HEK293 (cell line): ENCODE results near the gene IL17REL.

Experiments
- CTCF ChIA-PET: fragments of 350-600 bp; formaldehyde crosslinking; extraction: SDS; loops from one replicate; lab custom pipeline; 2021; ENCODE audit warnings: antibody characterized with exemption; lab: Yijun Ruan, JAX
- POLR2A ChIA-PET: fragments of 300-600 bp; formaldehyde crosslinking; extraction: SDS; loops from one replicate; lab custom pipeline; 2020; ENCODE audit warnings: antibody characterized with exemption, inconsistent platforms; lab: Yijun Ruan, JAX
- H3K27ac ChIP-seq: fragments of 200-500 bp; sonication (Bioruptor generic); 2 replicates; pipeline ENCODE4 v1.5.1; 2014; ENCODE audit warnings: low read depth, low read length, control low read depth, inconsistent platforms; ENCODE audit errors: extremely low read depth
- H3K36me3 ChIP-seq, 2 experiments: fragments of 200-500 bp in 1 of 2; sonication (Bioruptor generic) in 1 of 2; 1 replicate in 1 of 2; 2 replicates in 1 of 2; pipeline ENCODE4 v1.5.1; 2014 to 2017; ENCODE audit warnings: inconsistent platforms in 2 of 2, low read length in 2 of 2; ENCODE audit not compliant: control insufficient read depth in 2 of 2, insufficient read depth in 1 of 2
- H3K4me1 ChIP-seq: fragments of 200-500 bp; sonication (Bioruptor generic); 2 replicates; pipeline ENCODE4 v1.5.1; 2014; ENCODE audit warnings: mild to moderate bottlenecking, low read length, inconsistent platforms; ENCODE audit not compliant: control insufficient read depth, insufficient read depth
- H3K4me3 ChIP-seq: 2 replicates; pipeline ENCODE4 v1.5.1; 2011; ENCODE audit warnings: low read depth, mild to moderate bottlenecking, control low read depth, low read length, moderate library complexity
- H3K9me3 ChIP-seq: fragments of 200-500 bp; sonication (Bioruptor generic); 2 replicates; pipeline ENCODE4 v1.5.1; 2014; ENCODE audit warnings: low read depth, low read length, inconsistent platforms; ENCODE audit not compliant: control insufficient read depth, insufficient read depth
- KLF1 ChIP-seq: fragments of 450-650 bp; formaldehyde crosslinking; IDR thresholded peaks from 2 replicates; pipeline ENCODE4 v1.5.1; 2016; ENCODE audit warnings: missing biosample characterization, missing genetic modification characterization
- KLF8 ChIP-seq: fragments of 450-650 bp; formaldehyde crosslinking; IDR thresholded peaks from 2 replicates; pipeline ENCODE4 v1.5.1; 2016; ENCODE audit warnings: missing biosample characterization, missing genetic modification characterization
- OVOL3 ChIP-seq: fragments of 450-650 bp; formaldehyde crosslinking; IDR thresholded peaks from 2 replicates; pipeline ENCODE4 v1.5.1; 2016; ENCODE audit warnings: missing biosample characterization, missing genetic modification characterization
- ZFHX2 ChIP-seq: fragments of 450-650 bp; formaldehyde crosslinking; conservative IDR thresholded peaks from 2 replicates; pipeline ENCODE4 v1.5.1; 2016; ENCODE audit warnings: missing biosample characterization, missing genetic modification characterization
- ZIC2 ChIP-seq: fragments of 450-650 bp; formaldehyde crosslinking; IDR thresholded peaks from 2 replicates; pipeline ENCODE4 v1.5.1; 2016; ENCODE audit warnings: missing biosample characterization, missing genetic modification characterization
- ZNF132 ChIP-seq: fragments of 450-650 bp; formaldehyde crosslinking; IDR thresholded peaks from 2 replicates; pipeline ENCODE4 v1.5.1; 2017; ENCODE audit warnings: missing biosample characterization, missing genetic modification characterization, borderline replicate concordance
- ZNF184 ChIP-seq: fragments of 450-650 bp; IDR thresholded peaks from 2 replicates; pipeline ENCODE4 v1.5.1; 2018; ENCODE audit warnings: missing biosample characterization, mild to moderate bottlenecking, missing genetic modification characterization
- ZNF274 ChIP-seq, 2 experiments: fragments of 200-500 bp in 1 of 2; fragments of 450-650 bp in 1 of 2; sonication (Bioruptor generic) in 1 of 2; formaldehyde crosslinking in 1 of 2; IDR thresholded peaks; 2 replicates each; pipeline versions ENCODE4 v1.5.1 to v1.6.1; 2014 to 2016; ENCODE audit warnings: borderline replicate concordance in 1 of 2, inconsistent platforms in 1 of 2, low read length in 1 of 2, missing biosample characterization in 1 of 2, missing genetic modification characterization in 1 of 2
- ZNF366 ChIP-seq: fragments of 450-650 bp; formaldehyde crosslinking; conservative IDR thresholded peaks from 2 replicates; pipeline ENCODE4 v1.5.1; 2016; ENCODE audit warnings: missing biosample characterization, missing genetic modification characterization
- ZNF394 ChIP-seq: fragments of 450-650 bp; formaldehyde crosslinking; IDR thresholded peaks from 2 replicates; pipeline ENCODE4 v1.5.1; 2016; ENCODE audit warnings: missing biosample characterization, missing genetic modification characterization, mild to moderate bottlenecking, moderate library complexity, borderline replicate concordance
- ZNF585B ChIP-seq: fragments of 450-650 bp; formaldehyde crosslinking; IDR thresholded peaks from 2 replicates; pipeline ENCODE4 v1.5.1; 2016; ENCODE audit warnings: missing biosample characterization, missing genetic modification characterization
- TF ChIP-seq, protein P1 (sequence below): fragments of 450-650 bp; formaldehyde crosslinking; IDR thresholded peaks from 2 replicates; pipeline ENCODE4 v1.5.1; 2016; ENCODE audit warnings: missing biosample characterization, missing genetic modification characterization
- TF ChIP-seq, protein P2 (sequence below): fragments of 450-650 bp; formaldehyde crosslinking; IDR thresholded peaks from 2 replicates; pipeline ENCODE4 v1.5.1; 2016; ENCODE audit warnings: missing biosample characterization, missing genetic modification characterization, low read depth
- TF ChIP-seq, protein P3 (sequence below): fragments of 450-650 bp; formaldehyde crosslinking; IDR thresholded peaks from 2 replicates; pipeline ENCODE4 v1.5.1; 2016; ENCODE audit warnings: missing biosample characterization, missing genetic modification characterization
- TF ChIP-seq, protein P4 (sequence below): fragments of 450-650 bp; formaldehyde crosslinking; IDR thresholded peaks from 2 replicates; pipeline ENCODE4 v1.5.1; 2016; ENCODE audit warnings: missing biosample characterization, missing genetic modification characterization

Gene IL17REL

DNA sequence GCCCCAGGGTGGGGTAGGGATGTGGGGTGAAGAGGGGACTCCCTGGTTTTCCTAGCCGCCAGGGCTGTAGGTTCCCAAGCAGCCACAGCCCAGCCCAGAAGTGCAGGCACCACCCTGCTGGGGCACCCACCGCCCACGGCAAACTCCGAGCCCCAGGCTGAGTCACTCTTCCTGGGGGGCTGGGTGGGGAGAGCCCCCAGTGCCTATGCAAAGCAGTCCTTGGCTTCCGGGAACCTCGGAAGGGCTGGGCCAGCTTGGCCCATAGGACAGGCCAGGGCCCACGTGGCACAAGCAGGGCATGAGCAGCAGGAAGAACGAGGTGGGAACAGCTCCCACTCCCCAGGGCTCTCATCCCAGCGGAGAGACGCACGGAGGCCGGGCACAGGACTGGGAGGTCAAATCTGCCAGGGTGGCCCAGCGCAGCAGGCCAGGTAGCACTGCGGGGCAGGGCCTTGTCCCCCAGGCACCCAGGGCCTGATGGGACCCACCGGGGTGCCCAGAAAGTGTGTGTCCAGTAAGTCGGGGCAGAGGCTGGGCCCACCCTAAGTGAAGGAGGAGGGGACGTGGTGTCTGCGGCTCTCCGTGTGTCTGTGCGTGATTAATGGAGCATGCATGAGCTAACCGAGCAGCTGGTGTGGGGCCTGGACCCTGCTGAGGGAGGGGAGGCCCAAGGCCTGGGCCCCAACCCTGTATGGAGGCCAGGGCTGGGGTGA, 4.6 kb upstream of the IL17REL start:
- Histone ChIP-seq H3K27ac (no peak overlapping the region), H3K4me3 (no peak overlapping the region), H3K4me1 (no peaks in the 10 kb centered on the region), H3K36me3 (no peaks in the 10 kb centered on the region), H3K9me3 (no peaks in the 10 kb centered on the region)
- ChIA-PET POLR2A (interaction anchor here (0.6 kb wide), 1 partner anchor 55 kb away, joined by 3 read pairs; no protein-coding TSS in a partner anchor), CTCF (interaction anchor here (0.6 to 2.2 kb wide), 2 partner anchors 13 to 224 kb away, joined by 3 to 9 read pairs; no protein-coding TSS in a partner anchor)
- no peak for TF ChIP-seq ZNF366
- TF ChIP-seq ZNF184 (tag by site-specific recombination) = no peak
- TF ChIP-seq ZIC2 = peak; percentile 76
- no peak for TF ChIP-seq ZFHX2 (tag by site-specific recombination)
- TF ChIP-seq, protein P1, sequence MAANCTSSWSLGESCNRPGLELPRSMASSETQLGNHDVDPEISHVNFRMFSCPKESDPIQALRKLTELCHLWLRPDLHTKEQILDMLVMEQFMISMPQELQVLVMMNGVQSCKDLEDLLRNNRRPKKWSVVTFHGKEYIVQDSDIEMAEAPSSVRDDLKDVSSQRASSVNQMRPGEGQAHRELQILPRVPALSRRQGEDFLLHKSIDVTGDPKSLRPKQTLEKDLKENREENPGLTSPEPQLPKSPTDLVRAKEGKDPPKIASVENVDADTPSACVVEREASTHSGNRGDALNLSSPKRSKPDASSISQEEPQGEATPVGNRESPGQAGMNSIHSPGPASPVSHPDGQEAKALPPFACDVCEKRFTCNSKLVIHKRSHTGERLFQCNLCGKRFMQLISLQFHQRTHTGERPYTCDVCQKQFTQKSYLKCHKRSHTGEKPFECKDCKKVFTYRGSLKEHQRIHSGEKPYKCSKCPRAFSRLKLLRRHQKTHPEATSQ (tag by site-specific recombination) = no peak

DNA sequence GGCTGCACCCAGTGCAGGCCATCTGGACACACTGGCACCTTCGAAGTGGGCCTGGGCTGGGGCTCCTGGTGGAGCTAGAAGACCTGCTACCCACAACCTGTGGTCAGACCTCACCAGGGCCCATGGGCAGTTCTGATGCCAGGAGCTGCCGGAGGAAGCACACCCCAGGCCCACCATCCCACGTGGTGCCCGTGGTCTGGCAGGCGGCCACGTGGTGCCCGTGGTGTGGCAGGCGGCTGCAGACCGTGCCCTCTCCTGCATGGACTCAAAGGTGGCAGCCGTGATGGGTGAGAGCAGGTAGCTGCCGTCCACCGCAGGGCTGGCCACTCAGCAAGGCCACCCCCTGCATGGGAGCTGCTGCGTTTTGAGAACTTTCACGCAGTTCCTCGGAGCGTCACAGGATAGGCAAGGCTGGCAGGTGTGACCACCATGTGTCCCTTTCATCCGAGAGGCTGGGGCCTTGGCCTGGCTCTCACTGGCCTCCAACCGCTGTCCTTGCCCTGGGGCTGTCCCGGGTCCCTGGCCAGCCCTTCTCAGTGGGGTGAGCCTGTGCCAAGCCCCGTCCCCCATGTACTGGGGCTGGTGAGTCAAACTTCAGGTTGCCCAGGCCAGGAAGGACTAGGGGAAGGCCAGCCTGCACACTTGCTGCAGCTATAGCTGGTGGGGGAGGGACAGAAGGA, 3.9 kb upstream of the IL17REL start:
- CTCF ChIA-PET = interaction anchor here (0.6 kb wide), 1 partner anchor 225 kb away, joined by 3 read pairs; no protein-coding TSS in a partner anchor
- H3K4me1 ChIP-seq = no peaks in the 10 kb centered on the region
- TF ChIP-seq, protein P2, sequence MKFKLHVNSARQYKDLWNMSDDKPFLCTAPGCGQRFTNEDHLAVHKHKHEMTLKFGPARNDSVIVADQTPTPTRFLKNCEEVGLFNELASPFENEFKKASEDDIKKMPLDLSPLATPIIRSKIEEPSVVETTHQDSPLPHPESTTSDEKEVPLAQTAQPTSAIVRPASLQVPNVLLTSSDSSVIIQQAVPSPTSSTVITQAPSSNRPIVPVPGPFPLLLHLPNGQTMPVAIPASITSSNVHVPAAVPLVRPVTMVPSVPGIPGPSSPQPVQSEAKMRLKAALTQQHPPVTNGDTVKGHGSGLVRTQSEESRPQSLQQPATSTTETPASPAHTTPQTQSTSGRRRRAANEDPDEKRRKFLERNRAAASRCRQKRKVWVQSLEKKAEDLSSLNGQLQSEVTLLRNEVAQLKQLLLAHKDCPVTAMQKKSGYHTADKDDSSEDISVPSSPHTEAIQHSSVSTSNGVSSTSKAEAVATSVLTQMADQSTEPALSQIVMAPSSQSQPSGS (tag by site-specific recombination) = no peak
- TF ChIP-seq ZNF585B (tag by site-specific recombination) (no peak), OVOL3 (tag by site-specific recombination) (no peak)
- TF ChIP-seq, protein P3, sequence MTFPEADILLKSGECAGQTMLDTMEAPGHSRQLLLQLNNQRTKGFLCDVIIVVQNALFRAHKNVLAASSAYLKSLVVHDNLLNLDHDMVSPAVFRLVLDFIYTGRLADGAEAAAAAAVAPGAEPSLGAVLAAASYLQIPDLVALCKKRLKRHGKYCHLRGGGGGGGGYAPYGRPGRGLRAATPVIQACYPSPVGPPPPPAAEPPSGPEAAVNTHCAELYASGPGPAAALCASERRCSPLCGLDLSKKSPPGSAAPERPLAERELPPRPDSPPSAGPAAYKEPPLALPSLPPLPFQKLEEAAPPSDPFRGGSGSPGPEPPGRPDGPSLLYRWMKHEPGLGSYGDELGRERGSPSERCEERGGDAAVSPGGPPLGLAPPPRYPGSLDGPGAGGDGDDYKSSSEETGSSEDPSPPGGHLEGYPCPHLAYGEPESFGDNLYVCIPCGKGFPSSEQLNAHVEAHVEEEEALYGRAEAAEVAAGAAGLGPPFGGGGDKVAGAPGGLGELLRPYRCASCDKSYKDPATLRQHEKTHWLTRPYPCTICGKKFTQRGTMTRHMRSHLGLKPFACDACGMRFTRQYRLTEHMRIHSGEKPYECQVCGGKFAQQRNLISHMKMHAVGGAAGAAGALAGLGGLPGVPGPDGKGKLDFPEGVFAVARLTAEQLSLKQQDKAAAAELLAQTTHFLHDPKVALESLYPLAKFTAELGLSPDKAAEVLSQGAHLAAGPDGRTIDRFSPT (tag by site-specific recombination) = 0 out of 2 replicates have a peak, but pooled peaks have one; percentile 23
- TF ChIP-seq, all 188 proteins: peak for 1

DNA sequence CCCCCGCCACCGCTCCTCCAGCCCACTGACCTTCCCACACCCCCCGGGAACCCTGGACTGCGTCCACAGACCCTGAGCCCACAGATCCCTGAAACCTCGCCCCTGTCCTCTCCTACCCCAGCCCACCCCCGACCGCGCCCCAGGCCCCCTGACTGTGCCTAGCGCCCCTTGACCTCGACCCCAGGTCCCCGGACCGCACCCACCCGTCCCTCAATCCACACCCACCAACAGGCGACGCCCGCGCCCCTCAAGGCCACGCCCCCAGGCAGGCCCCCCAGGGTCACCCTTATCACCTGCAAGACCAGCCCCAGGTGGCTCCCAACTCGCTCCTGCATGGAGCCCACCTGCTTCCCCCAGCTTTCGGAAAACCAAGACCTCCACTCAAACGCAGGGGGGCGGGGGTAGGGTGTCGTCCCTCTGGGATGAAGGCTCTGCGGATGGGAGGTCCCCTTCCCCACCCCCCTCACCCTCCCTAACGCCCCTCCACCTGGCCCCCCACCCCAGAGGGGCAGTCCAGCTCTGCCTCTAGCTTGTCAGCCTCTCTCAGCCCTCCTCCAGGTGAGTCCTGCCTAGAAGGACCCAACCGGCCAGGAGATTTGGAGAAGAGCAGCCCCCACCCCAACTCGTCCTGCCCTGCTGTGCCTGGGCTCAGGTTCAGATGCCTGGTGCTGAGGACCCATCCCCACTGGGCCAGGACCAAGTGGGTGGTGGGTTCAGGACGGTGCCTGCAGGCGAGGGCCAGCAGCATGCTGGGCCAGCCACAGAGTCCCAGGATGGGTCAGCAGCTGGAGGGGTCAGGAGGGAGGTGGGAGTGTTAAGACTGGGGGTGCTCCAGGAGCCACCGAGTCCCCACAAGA, 3.1 kb upstream of the IL17REL start:
- POLR2A ChIA-PET = interaction anchor here (0.5 kb wide), 2 partner anchors 10 to 158 kb away, joined by 3 to 4 read pairs; no protein-coding TSS in a partner anchor
- Histone ChIP-seq H3K9me3 (no peaks in the 10 kb centered on the region), H3K36me3 (no peaks in the 10 kb centered on the region), H3K4me3 (no peak overlapping the region), H3K27ac (no peak overlapping the region), H3K4me1 (no peaks in the 10 kb centered on the region)
- TF ChIP-seq ZIC2 (peak; percentile 54; the same call in 1 of the 2 replicates), KLF8 (tag by site-specific recombination) (peak; percentile 50; the same call in 1 of the 2 replicates), ZNF394 (tag by site-specific recombination) (no peak), ZNF132 (tag by site-specific recombination) (no peak), KLF1 (tag by site-specific recombination) (peak; percentile 97), ZNF274 (IDR thresholded peaks at IDR 0.05; ENCODE audit: low read length) (no peak), ZNF274 (tag by site-specific recombination; IDR thresholded peaks at IDR 0.05; ENCODE audit: borderline replicate concordance) (no peak)
- TF ChIP-seq, protein P4, sequence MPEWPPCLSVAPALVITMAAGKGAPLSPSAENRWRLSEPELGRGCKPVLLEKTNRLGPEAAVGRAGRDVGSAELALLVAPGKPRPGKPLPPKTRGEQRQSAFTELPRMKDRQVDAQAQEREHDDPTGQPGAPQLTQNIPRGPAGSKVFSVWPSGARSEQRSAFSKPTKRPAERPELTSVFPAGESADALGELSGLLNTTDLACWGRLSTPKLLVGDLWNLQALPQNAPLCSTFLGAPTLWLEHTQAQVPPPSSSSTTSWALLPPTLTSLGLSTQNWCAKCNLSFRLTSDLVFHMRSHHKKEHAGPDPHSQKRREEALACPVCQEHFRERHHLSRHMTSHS (tag by site-specific recombination) = no peak
- CTCF ChIA-PET = no interaction called here

More for the DNA sequence above, 3.9 kb upstream of the IL17REL start:
- no peak overlapping the region for H3K4me3 ChIP-seq
- H3K27ac ChIP-seq = no peak overlapping the region
- POLR2A ChIA-PET = interaction anchor here (0.5 kb wide), 2 partner anchors 9 to 158 kb away, joined by 3 to 4 read pairs; no protein-coding TSS in a partner anchor
- H3K9me3 ChIP-seq = no peaks in the 10 kb centered on the region
- no peaks in the 10 kb centered on the region for H3K36me3 ChIP-seq
